SU-DHL-6 (cell line): ENCODE results near the gene RRP9.

Source experiments
- H2AFZ ChIP-seq: fragments of 200-600 bp; sonication (generic); 2 replicates; pipeline ENCODE4 v1.6.1; 2014; ENCODE audit warnings: low read depth, mild to moderate bottlenecking, moderate library complexity, mixed read lengths, antibody characterized with exemption, low read length; ENCODE audit not compliant: severe bottlenecking
- H3F3A ChIP-seq: fragments of 200-600 bp; shearing (Covaris generic); 2 replicates; pipeline ENCODE4 v1.6.0; 2016; ENCODE audit warnings: antibody characterized with exemption, mild to moderate bottlenecking; ENCODE audit not compliant: insufficient read depth
- H3K27ac ChIP-seq: fragments of 200-600 bp; sonication (generic); 2 replicates; pipeline ENCODE4 v1.5.1; 2016; ENCODE audit warnings: low read depth, mild to moderate bottlenecking, low read length, moderate library complexity, mixed read lengths
- H3K27me3 ChIP-seq: fragments of 200-600 bp; sonication (generic), shearing (Covaris generic); 2 replicates; pipeline ENCODE4 v1.6.0; 2014; ENCODE audit warnings: mild to moderate bottlenecking, low read length
- H3K36me3 ChIP-seq: fragments of 200-600 bp; sonication (generic); 2 replicates; pipeline ENCODE4 v1.6.1; 2014; ENCODE audit warnings: mild to moderate bottlenecking, low read length, mixed read lengths
- H3K4me2 ChIP-seq: fragments of 300-600, 200-600 bp; shearing (Covaris generic), sonication (generic); 2 replicates; pipeline ENCODE4 v1.6.0; 2014; ENCODE audit warnings: low read length, low read depth, mild to moderate bottlenecking; ENCODE audit not compliant: poor library complexity, severe bottlenecking
- H3K4me3 ChIP-seq: fragments of 200-600 bp; sonication (generic); 2 replicates; pipeline ENCODE4 v1.5.1; 2014; ENCODE audit warnings: antibody characterized with exemption, low read length, mild to moderate bottlenecking, mixed read lengths; ENCODE audit not compliant: insufficient read depth, poor library complexity, severe bottlenecking
- H3K79me2 ChIP-seq: fragments of 200-600 bp; sonication (generic); 2 replicates; pipeline ENCODE4 v1.6.1; 2014; ENCODE audit warnings: mild to moderate bottlenecking, low read length, moderate library complexity; ENCODE audit not compliant: insufficient read depth
- H3K9ac ChIP-seq: fragments of 200-600 bp; sonication (generic); 2 replicates; pipeline ENCODE4 v1.7.0; 2014; ENCODE audit warnings: mild to moderate bottlenecking, low read length
- H3K9me2 ChIP-seq: fragments of 200-600 bp; sonication (generic); replicated peaks from 2 replicates; pipeline ENCODE4 v1.6.1; 2014; ENCODE audit warnings: low read length; ENCODE audit not compliant: insufficient read depth
- H3K9me3 ChIP-seq: fragments of 200-600 bp; sonication (generic); 2 replicates; pipeline ENCODE4 v1.6.1; 2014; ENCODE audit warnings: low read length, mixed read lengths; ENCODE audit not compliant: insufficient read depth
- H4K20me1 ChIP-seq: fragments of 200-600 bp; sonication (generic); 2 replicates; pipeline ENCODE4 v1.6.1; 2014; ENCODE audit warnings: low read depth, mild to moderate bottlenecking, antibody characterized with exemption, low read length, moderate library complexity, mixed read lengths
- EZH2phosphoT487 ChIP-seq: fragments of 200-600 bp; sonication (generic), shearing (Covaris generic); conservative IDR thresholded peaks from 2 replicates; pipeline ENCODE4 v1.6.1; 2018; ENCODE audit warnings: mild to moderate bottlenecking, antibody characterized with exemption, low read length, moderate library complexity, mixed read lengths
- TF ChIP-seq, protein P1 (sequence below): fragments of 200-600 bp; sonication (generic); IDR thresholded peaks from one replicate; pipeline ENCODE4 v1.5.1; 2017; ENCODE audit warnings: antibody characterized with exemption, mild to moderate bottlenecking, low read length, moderate library complexity; ENCODE audit not compliant: insufficient read depth, poor library complexity, severe bottlenecking

RRP9 gene

DNA sequence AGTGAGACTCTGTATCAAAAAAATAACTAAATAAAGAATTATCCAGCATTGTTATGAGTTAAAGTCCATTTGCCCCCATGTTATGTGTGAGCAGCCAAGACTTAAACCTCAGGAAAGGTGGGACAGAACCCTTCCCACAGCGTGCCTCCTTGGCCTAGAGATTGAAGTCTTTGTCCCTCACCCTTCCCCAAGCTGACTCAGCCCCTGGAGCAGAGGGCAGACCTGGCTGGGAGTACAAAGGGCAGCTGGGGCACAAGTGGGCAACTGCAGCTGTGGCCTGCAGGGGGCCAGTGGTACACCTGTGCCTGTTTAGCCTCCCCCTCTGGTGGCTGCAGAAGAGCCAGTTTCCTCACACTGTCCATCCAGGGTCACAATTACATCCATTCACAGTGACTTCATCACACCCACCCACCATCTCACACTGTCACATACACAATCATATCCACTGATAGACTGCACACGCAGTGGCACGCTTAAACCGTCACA is 40.7 kb upstream of the RRP9 start:
- Histone ChIP-seq H4K20me1 (no peaks in the 10 kb centered on the region), H3K36me3 (no peaks in the 10 kb centered on the region), H3K4me2 (peak overlapping the region; percentile 82), H3F3A (peaks cover 15% of the 10 kb centered on the region), H3K27me3 (no peaks in the 10 kb centered on the region), H3K9ac (peak overlapping the region; percentile 71), H3K9me3 (no peaks in the 10 kb centered on the region), H2AFZ (peak overlapping the region; percentile 56), H3K27ac (peak overlapping the region; percentile 71), H3K79me2 (peaks cover 7% of the 10 kb centered on the region; the same call in 1 of the 2 replicates), H3K9me2 (no peaks in the 10 kb centered on the region), H3K4me3 (peak overlapping the region; percentile 75)
- TF ChIP-seq, protein P1, sequence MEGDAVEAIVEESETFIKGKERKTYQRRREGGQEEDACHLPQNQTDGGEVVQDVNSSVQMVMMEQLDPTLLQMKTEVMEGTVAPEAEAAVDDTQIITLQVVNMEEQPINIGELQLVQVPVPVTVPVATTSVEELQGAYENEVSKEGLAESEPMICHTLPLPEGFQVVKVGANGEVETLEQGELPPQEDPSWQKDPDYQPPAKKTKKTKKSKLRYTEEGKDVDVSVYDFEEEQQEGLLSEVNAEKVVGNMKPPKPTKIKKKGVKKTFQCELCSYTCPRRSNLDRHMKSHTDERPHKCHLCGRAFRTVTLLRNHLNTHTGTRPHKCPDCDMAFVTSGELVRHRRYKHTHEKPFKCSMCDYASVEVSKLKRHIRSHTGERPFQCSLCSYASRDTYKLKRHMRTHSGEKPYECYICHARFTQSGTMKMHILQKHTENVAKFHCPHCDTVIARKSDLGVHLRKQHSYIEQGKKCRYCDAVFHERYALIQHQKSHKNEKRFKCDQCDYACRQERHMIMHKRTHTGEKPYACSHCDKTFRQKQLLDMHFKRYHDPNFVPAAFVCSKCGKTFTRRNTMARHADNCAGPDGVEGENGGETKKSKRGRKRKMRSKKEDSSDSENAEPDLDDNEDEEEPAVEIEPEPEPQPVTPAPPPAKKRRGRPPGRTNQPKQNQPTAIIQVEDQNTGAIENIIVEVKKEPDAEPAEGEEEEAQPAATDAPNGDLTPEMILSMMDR, result peak; percentile 60
- TF ChIP-seq EZH2phosphoT487, result no peak

DNA sequence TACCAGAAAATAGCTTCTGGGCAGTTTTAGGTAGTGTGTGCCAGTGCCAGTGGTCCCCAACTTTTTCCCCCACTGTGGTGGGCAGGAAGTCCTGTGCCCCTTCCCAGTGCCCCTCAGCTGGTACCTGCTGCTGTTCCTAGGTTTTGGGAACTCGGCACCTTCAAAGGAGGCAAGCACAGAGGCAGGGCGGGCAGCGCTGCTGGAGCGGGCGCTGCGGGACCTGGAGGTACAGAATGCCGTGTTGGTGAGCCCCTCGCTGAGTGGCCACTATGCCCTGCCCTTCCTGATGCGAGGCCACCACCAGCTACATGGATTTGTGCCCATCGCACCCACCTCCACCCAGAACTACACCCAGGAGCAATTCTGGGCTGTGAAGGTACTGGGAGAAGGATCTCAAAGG is 38.5 kb upstream of the RRP9 start:
- H3K4me2 ChIP-seq, result no peak overlapping the region
- TF ChIP-seq, protein P1, result no peak
- TF ChIP-seq EZH2phosphoT487, result no peak
- no peaks in the 10 kb centered on the region for H3K9me2 ChIP-seq
- no peak overlapping the region for H3K9ac ChIP-seq
- H3K4me3 ChIP-seq, result no peak overlapping the region
- H3K79me2 ChIP-seq, result peaks cover 7% of the 10 kb centered on the region; the same call in 1 of the 2 replicates
- H3F3A ChIP-seq, result peaks cover 32% of the 10 kb centered on the region
- no peaks in the 10 kb centered on the region for H3K9me3 ChIP-seq
- H3K36me3 ChIP-seq, result no peaks in the 10 kb centered on the region
- no peaks in the 10 kb centered on the region for H3K27me3 ChIP-seq
- no peaks in the 10 kb centered on the region for H4K20me1 ChIP-seq
- no peak overlapping the region for H3K27ac ChIP-seq
- H2AFZ ChIP-seq, result no peak overlapping the region

DNA sequence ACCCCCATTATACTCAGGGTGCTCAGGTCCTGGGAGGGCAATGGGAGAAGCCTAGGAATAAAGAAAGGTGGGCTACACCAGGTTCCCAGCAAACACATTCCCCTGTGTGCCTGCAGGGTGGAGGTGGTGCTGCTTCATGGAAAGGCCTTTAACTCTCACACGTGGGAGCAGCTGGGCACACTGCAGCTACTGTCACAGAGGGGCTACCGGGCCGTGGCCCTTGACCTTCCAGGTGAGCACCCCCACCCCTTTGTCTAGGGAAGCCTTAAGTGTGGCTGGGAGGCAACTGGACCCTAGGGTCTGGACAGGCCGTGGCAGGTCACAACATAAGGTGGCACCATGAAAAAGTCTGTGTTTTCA is 36.4 kb upstream of the RRP9 start:
- no peak overlapping the region for H3K4me2 ChIP-seq
- no peak for TF ChIP-seq EZH2phosphoT487
- TF ChIP-seq, protein P1, result no peak
- no peaks in the 10 kb centered on the region for H3K9me3 ChIP-seq
- no peak overlapping the region for H3K27ac ChIP-seq
- no peaks in the 10 kb centered on the region for H3K36me3 ChIP-seq
- H3F3A ChIP-seq, result peaks cover 30% of the 10 kb centered on the region
- H3K9ac ChIP-seq, result no peak overlapping the region
- no peaks in the 10 kb centered on the region for H3K9me2 ChIP-seq
- H4K20me1 ChIP-seq, result no peaks in the 10 kb centered on the region
- H3K79me2 ChIP-seq, result peaks cover 12% of the 10 kb centered on the region; the same call in 1 of the 2 replicates
- H3K4me3 ChIP-seq, result no peak overlapping the region
- no peaks in the 10 kb centered on the region for H3K27me3 ChIP-seq
- H2AFZ ChIP-seq, result no peak overlapping the region
